Breast epithelium (tissue), 4 donors: ENCODE measurements around the gene TBC1D1. TPM values are rescaled to one million over a fixed set of nuclear protein-coding genes. Genes with fewer than 3 reads are reported as not detected.

Experiments
- DNase-seq, 2 donors: peaks; one replicate each; pipeline ENCODE4 v3.0.0-alpha.2; 2019; ENCODE audit warnings: low spot score in 2 of 2
- H3K27ac ChIP-seq, 2 donors: fragments of 200-600 bp; sonication (generic) in 1 of 2; one replicate each; pipeline ENCODE4 v1.5.1; 2016 to 2019; ENCODE audit warnings: mild to moderate bottlenecking in 1 of 2
- H3K27me3 ChIP-seq, 2 donors: fragments of 200-600 bp; sonication (generic) in 1 of 2; one replicate each; pipeline versions ENCODE4 v1.5.1 to v1.6.0; 2017 to 2019; ENCODE audit warnings: control low read depth in 1 of 2, mild to moderate bottlenecking in 1 of 2
- H3K36me3 ChIP-seq: fragments of 200-600 bp; one replicate; pipeline ENCODE4 v1.5.1; 2019
- H3K4me1 ChIP-seq, 2 donors: fragments of 200-600 bp; sonication (generic); one replicate each; pipeline ENCODE4 v1.5.1; 2016 to 2019; ENCODE audit warnings: control low read depth in 1 of 2
- H3K4me3 ChIP-seq, 3 donors: fragments of 200-600 bp; sonication (generic); 1 replicate in 2 of 3; 2 replicates in 1 of 3; pipeline ENCODE4 v1.5.1; 2016 to 2019; ENCODE audit warnings: mild to moderate bottlenecking in 3 of 3, moderate library complexity in 2 of 3
- H3K9me3 ChIP-seq, 2 donors: fragments of 200-600 bp; sonication (generic) in 1 of 2; one replicate each; pipeline ENCODE4 v1.5.1; 2016 to 2019; ENCODE audit warnings: control low read depth in 1 of 2
- POLR2A ChIP-seq: fragments of 450-650 bp; IDR thresholded peaks from one replicate; pipeline ENCODE4 v1.6.1; 2016; ENCODE audit warnings: antibody characterized with exemption, mild to moderate bottlenecking, moderate library complexity
- POLR2AphosphoS5 ChIP-seq, 3 donors: sonication (generic); formaldehyde crosslinking; IDR thresholded peaks; one replicate each; pipeline ENCODE4 v1.6.1; 2017; ENCODE audit warnings: antibody characterized with exemption in 3 of 3
- intact Hi-C: fragments of 100-400 bp; cut with DNase I; formaldehyde crosslinking; loops from one replicate; pipeline ENCODE4 v1.15.1; 2023; ENCODE audit warnings: low total_unique reads
- total RNA-seq, 3 donors: library from RNA; depleted of rRNA; stranded (reverse); fragments of >200 nt; gene quantifications; one replicate each; pipeline ENCODE4 v1.1.0, GENCODE V29; 2016
- TF ChIP-seq, protein P1 (sequence below), 3 donors: fragments of 450-650 bp; IDR thresholded peaks; one replicate each; pipeline ENCODE4 v1.5.1; 2016 to 2017; ENCODE audit warnings: antibody characterized with exemption in 3 of 3, mild to moderate bottlenecking in 3 of 3, moderate library complexity in 3 of 3

TBC1D1 gene
- total RNA-seq, 3 donors from 2014 or later, result 55.2 to 80.9 (median 63.9) TPM

DNA sequence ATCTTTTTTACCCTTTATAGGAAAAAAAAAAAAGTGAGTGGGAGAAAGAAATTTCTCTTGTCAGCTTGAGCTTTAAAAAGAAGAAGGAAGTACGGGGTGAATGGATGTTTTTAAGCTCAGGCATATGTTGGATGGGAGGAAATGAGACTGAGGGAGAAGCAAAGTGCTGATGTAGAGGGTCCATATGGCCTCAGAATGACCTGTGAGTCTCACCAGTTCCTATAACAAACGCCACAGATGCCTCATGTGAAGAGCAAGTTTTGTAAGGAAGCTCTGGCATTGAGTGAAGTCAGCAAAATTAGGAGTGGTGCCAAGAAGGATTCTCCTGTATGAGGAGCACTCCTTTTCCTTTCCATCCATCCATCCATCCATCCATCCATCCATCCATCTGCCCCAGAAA is 283.9 kb downstream of the TBC1D1 start:
- Histone ChIP-seq H3K27me3 (no peaks in the 10 kb centered on the region), H3K36me3 (no peaks in the 10 kb centered on the region), H3K27ac (no peak overlapping the region), H3K4me1 (no peaks in the 10 kb centered on the region), H3K4me3 (no peak overlapping the region), H3K9me3 (no peaks in the 10 kb centered on the region)
- TF ChIP-seq, protein P1, sequence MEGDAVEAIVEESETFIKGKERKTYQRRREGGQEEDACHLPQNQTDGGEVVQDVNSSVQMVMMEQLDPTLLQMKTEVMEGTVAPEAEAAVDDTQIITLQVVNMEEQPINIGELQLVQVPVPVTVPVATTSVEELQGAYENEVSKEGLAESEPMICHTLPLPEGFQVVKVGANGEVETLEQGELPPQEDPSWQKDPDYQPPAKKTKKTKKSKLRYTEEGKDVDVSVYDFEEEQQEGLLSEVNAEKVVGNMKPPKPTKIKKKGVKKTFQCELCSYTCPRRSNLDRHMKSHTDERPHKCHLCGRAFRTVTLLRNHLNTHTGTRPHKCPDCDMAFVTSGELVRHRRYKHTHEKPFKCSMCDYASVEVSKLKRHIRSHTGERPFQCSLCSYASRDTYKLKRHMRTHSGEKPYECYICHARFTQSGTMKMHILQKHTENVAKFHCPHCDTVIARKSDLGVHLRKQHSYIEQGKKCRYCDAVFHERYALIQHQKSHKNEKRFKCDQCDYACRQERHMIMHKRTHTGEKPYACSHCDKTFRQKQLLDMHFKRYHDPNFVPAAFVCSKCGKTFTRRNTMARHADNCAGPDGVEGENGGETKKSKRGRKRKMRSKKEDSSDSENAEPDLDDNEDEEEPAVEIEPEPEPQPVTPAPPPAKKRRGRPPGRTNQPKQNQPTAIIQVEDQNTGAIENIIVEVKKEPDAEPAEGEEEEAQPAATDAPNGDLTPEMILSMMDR (IDR thresholded peaks at IDR 0.05), result no peak
- TF ChIP-seq POLR2AphosphoS5 (IDR thresholded peaks at IDR 0.05), result no peak
- no peak for TF ChIP-seq POLR2A
- intact Hi-C loops, result no loop called here
- no peak for DNase-seq

DNA sequence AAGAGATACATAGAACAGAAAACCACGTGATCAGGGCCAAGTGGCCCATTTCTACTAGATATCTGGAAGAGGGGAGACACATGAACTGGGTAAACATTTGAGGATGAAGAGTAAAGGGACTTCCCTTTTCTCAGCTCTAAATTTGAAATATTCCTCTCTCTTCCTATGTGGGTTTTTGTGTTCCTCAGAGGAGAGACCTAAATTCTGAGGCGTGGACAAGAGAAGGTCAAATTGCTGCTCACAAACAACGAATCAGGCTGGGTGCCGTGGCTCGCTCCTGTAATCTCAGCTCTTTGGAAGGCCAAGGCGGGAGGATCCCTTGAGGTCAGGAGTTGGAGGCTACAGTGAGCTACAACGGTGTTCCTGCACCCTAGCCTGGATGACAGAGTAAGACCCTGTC is 285.3 kb downstream of the TBC1D1 start:
- no peaks in the 10 kb centered on the region for H3K9me3 ChIP-seq
- no peak overlapping the region for H3K4me3 ChIP-seq
- intact Hi-C loops, result no loop called here
- no peak for TF ChIP-seq POLR2AphosphoS5 (IDR thresholded peaks at IDR 0.05)
- TF ChIP-seq POLR2A, result no peak
- TF ChIP-seq, protein P1 (IDR thresholded peaks at IDR 0.05), result no peak
- H3K36me3 ChIP-seq, result no peaks in the 10 kb centered on the region
- H3K27me3 ChIP-seq, result no peaks in the 10 kb centered on the region
- H3K27ac ChIP-seq, result peak overlapping the region in 1 of 2 donors; percentile 65
- no peaks in the 10 kb centered on the region for H3K4me1 ChIP-seq
- DNase-seq, result no peak

GRCh38 chr4:38177035-38177546 is 286.2 kb downstream of the TBC1D1 start:
- Histone ChIP-seq H3K27ac (peak overlapping the region; percentile 32 to 65), H3K9me3 (no peaks in the 10 kb centered on the region), H3K36me3 (no peaks in the 10 kb centered on the region), H3K4me1 (no peaks in the 10 kb centered on the region), H3K27me3 (no peaks in the 10 kb centered on the region), H3K4me3 (no peak overlapping the region)
- intact Hi-C loops, result no loop called here
- DNase-seq, result peak in 1 of 2 donors; percentile 35
- TF ChIP-seq, protein P1 (IDR thresholded peaks at IDR 0.05), result no peak
- TF ChIP-seq POLR2A (no peak), POLR2AphosphoS5 (IDR thresholded peaks at IDR 0.05) (no peak)

DNA sequence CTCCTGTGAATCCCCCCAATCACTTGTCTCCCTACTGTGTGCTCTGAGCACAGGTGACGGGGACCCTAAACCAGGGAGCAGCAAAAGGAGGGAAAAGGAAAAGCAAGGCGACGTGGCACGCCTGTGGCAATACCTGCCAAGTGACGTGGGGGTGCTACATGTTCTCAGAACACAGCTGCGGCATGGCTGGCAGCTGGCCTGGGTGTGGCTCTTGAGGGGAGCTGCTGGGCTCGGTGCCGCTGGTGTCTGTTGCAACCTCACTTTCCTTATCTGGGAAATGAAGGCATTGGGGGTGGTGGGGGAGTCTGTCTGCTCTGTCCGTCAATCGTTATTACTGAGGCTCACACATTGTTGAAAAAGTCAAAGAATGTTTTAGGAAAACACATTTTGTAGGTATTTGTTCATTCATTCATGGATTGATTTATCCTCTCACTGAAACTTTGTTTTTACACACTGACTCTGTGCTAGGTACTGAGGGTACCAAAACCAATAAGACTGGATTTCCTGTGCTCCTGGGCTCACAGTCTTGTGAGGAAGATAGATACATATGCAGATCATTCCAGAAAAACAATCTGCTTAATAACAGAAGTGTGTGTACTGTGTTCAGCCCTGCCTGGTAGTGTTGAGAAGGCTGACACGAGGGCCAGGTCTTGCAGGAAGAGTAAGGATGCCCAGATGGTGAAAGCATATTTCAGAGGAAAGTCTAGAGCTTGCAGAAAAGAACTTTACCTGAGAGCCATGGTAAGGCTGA is 286.9 kb downstream of the TBC1D1 start:
- Histone ChIP-seq H3K4me3 (no peak overlapping the region), H3K36me3 (no peaks in the 10 kb centered on the region), H3K27me3 (no peaks in the 10 kb centered on the region), H3K27ac (peak overlapping the region; percentile 32 to 65), H3K4me1 (no peaks in the 10 kb centered on the region), H3K9me3 (no peaks in the 10 kb centered on the region)
- TF ChIP-seq POLR2A (no peak), POLR2AphosphoS5 (IDR thresholded peaks at IDR 0.05) (no peak)
- TF ChIP-seq, protein P1 (IDR thresholded peaks at IDR 0.05), result no peak
- intact Hi-C loops, result no loop called here
- DNase-seq, result peak in 1 of 2 donors; percentile 35

DNA sequence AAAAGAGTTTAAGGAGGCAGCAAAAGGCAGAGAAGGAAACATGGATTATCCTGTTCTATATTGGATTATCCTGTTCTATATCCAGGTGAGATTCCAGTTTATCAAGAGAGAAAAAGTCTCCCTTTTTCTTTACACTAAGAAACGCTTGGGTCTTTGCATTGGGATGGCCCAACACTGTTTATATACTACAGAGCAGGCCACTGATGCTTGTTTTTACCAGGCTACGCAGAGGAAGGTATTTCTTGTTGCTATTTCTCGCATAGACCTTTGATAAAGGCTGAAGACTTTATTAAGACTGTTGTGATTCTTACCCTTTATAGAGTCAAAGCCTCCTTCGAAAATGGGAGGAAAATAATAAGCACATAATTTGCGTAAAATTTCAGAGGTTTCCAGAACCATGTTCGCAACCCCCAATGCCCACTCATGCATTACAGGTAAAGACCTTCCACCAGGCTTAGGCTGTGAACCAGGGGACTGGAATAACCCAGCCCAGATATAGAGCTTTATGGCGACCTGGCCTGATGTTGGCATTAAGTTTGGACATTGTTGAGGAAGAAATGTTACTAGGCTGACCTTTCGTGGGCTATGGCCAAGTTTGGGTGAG is 287.6 kb downstream of the TBC1D1 start:
- H3K36me3 ChIP-seq, result no peaks in the 10 kb centered on the region
- DNase-seq, result no peak
- H3K27me3 ChIP-seq, result no peaks in the 10 kb centered on the region
- intact Hi-C loops, result no loop called here
- no peaks in the 10 kb centered on the region for H3K4me1 ChIP-seq
- no peaks in the 10 kb centered on the region for H3K9me3 ChIP-seq
- no peak overlapping the region for H3K4me3 ChIP-seq
- H3K27ac ChIP-seq, result no peak overlapping the region
- TF ChIP-seq POLR2A (no peak), POLR2AphosphoS5 (IDR thresholded peaks at IDR 0.05) (no peak)
- TF ChIP-seq, protein P1 (IDR thresholded peaks at IDR 0.05), result no peak
